Transverse colon (tissue), 4 donors: ENCODE data around the gene EMILIN2. TPM values are rescaled to one million over a fixed set of nuclear protein-coding genes. Genes with fewer than 3 reads are reported as not detected.
"Not testable (repeated sequence)": the region's sequence is repeated elsewhere in the genome, so short reads cannot be mapped to it uniquely, and the experiment has no call there.

ENCODE experiments used
- DNase-seq: peaks from one replicate; pipeline ENCODE4 v3.0.0-alpha.2; 2019
- H3K27ac ChIP-seq, 4 donors: fragments of 200-600 bp; sonication (generic); 2 replicates each; pipeline ENCODE4 v1.5.1; 2016 to 2018; ENCODE audit warnings: inconsistent platforms in 4 of 4
- H3K27me3 ChIP-seq: fragments of 200-600 bp; sonication (generic); 2 replicates; pipeline ENCODE4 v1.5.1; 2017; ENCODE audit warnings: inconsistent platforms
- H3K36me3 ChIP-seq, 4 donors: fragments of 200-600 bp; sonication (generic); 2 replicates each; pipeline ENCODE4 v1.5.1; 2017 to 2019; ENCODE audit warnings: inconsistent platforms in 4 of 4
- H3K4me1 ChIP-seq, 4 donors: fragments of 200-600 bp; sonication (generic); 2 replicates each; pipeline ENCODE4 v1.5.1; 2017 to 2020; ENCODE audit warnings: inconsistent platforms in 4 of 4
- H3K4me3 ChIP-seq, 4 donors: fragments of 200-600 bp; sonication (generic); 1 replicate in 1 of 4; 2 replicates in 3 of 4; pipeline versions ENCODE4 v1.5.1 to v1.6.1; 2017 to 2019; ENCODE audit warnings: inconsistent platforms in 4 of 4
- H3K9me3 ChIP-seq, 2 donors: fragments of 200-600 bp; sonication (generic); 2 replicates each; pipeline ENCODE4 v1.5.1; 2017 to 2019; ENCODE audit warnings: inconsistent platforms in 2 of 2
- CTCF ChIP-seq, 5 experiments: fragments of 200-600 bp in 3 of 5; fragments of 450-650 bp in 2 of 5; sonication (generic) in 3 of 5; IDR thresholded peaks; 1 replicate in 2 of 5; 2 replicates in 3 of 5; pipeline ENCODE4 v1.5.1; 2016 to 2017; ENCODE audit warnings: antibody characterized with exemption in 5 of 5, inconsistent platforms in 3 of 5, mild to moderate bottlenecking in 2 of 5, moderate library complexity in 1 of 5
- EP300 ChIP-seq: sonication (generic); formaldehyde crosslinking; IDR thresholded peaks from one replicate; pipeline ENCODE4 v1.6.1; 2017; ENCODE audit warnings: antibody characterized with exemption, low read depth
- POLR2A ChIP-seq: fragments of 450-650 bp; IDR thresholded peaks from one replicate; pipeline ENCODE4 v1.6.1; 2016; ENCODE audit warnings: antibody characterized with exemption, mild to moderate bottlenecking, moderate library complexity
- POLR2AphosphoS5 ChIP-seq, 3 donors: sonication (generic); formaldehyde crosslinking; IDR thresholded peaks; one replicate each; pipeline ENCODE4 v1.6.1; 2016; ENCODE audit warnings: antibody characterized with exemption in 3 of 3
- WGBS, 2 donors: methylation state at CpG; one replicate each; pipeline ENCODE4 v1.1.5; 2018; ENCODE audit warnings: low coverage in 1 of 2; 5-methylcytosine and 5-hydroxymethylcytosine counted together
- in situ Hi-C, 4 donors: fragments of 200-750 bp; cut with MboI; loops; one replicate each; pipeline versions ENCODE4 v1.15.0 to v1.15.1; 2017; ENCODE audit warnings: low sequenced_read_pairs in 3 of 4, low pct_ligation_motif_present in 1 of 4, low pct_unique_long_range_greater_than_20kb in 1 of 4
- intact Hi-C: fragments of 100-400 bp; cut with DNase I; formaldehyde crosslinking; loops from one replicate; pipeline ENCODE4 v1.15.1; 2023; ENCODE audit warnings: low total_unique reads
- total RNA-seq, 4 donors: library from RNA; depleted of rRNA; stranded (reverse); fragments of >200 nt; gene quantifications; one replicate each; pipeline ENCODE4 v1.1.0, GENCODE V29; 2016

EMILIN2 gene
- total RNA-seq, 4 donors from 2014 or later, result 12.0 to 145 (median 56.5) TPM

GRCh38 chr18:2913398-2914005 lies 66.7 kb downstream of the EMILIN2 start:
- Histone ChIP-seq H3K9me3 (no peaks in the 10 kb centered on the region), H3K27ac (no peak overlapping the region), H3K36me3 (peaks cover 0 to 11% (median 0%) of the 10 kb centered on the region in 4 donors), H3K4me1 (peaks cover 11 to 16% (median 13%) of the 10 kb centered on the region in 4 donors), H3K27me3 (no peaks in the 10 kb centered on the region), H3K4me3 (no peak overlapping the region)
- WGBS, 2 donors, result 88 to 90% methylated on average over 2 to 15 of the region's 17 CpGs
- no peak for TF ChIP-seq CTCF (IDR thresholded peaks at IDR 0.05)
- no peak for TF ChIP-seq EP300
- no peak for TF ChIP-seq POLR2AphosphoS5 (IDR thresholded peaks at IDR 0.05)
- TF ChIP-seq POLR2A, result no peak
- DNase-seq, result no peak
- in situ Hi-C loops (no loop called here), intact Hi-C loops (no loop called here)

GRCh38 chr18:2914185-2914880 lies 67.5 kb downstream of the EMILIN2 start:
- TF ChIP-seq POLR2A (no peak), POLR2AphosphoS5 (IDR thresholded peaks at IDR 0.05) (no peak), EP300 (no peak)
- H3K27ac ChIP-seq, result no peak overlapping the region
- H3K4me1 ChIP-seq, result peaks cover 11 to 16% (median 13%) of the 10 kb centered on the region in 4 donors
- in situ Hi-C loops, result no loop called here
- 77 to 79% methylated on average over 5 to 17 of the region's 17 CpGs for WGBS, 2 donors
- no peaks in the 10 kb centered on the region for H3K27me3 ChIP-seq
- H3K9me3 ChIP-seq, result no peaks in the 10 kb centered on the region
- DNase-seq, result no peak
- intact Hi-C loops, result no loop called here
- H3K36me3 ChIP-seq, result peaks cover 0 to 20% (median 0%) of the 10 kb centered on the region in 4 donors
- H3K4me3 ChIP-seq, result no peak overlapping the region

GRCh38 chr18:2914881-2915240 lies 68.1 kb downstream of the EMILIN2 start:
- peaks cover 11 to 16% (median 13%) of the 10 kb centered on the region in 4 donors for H3K4me1 ChIP-seq
- in situ Hi-C loops (no loop called here), intact Hi-C loops (no loop called here)
- H3K9me3 ChIP-seq, result no peaks in the 10 kb centered on the region
- WGBS, 2 donors, result 95% methylated on average over 11 of the region's 11 CpGs; no CpG with 5 or more reads in 1 of the 2 donors
- H3K4me3 ChIP-seq, result no peak overlapping the region
- TF ChIP-seq POLR2A (no peak), CTCF (IDR thresholded peaks at IDR 0.05) (no peak), POLR2AphosphoS5 (IDR thresholded peaks at IDR 0.05) (no peak), EP300 (no peak)
- no peak for DNase-seq
- peaks cover 0 to 25% (median 2%) of the 10 kb centered on the region in 4 donors for H3K36me3 ChIP-seq
- no peaks in the 10 kb centered on the region for H3K27me3 ChIP-seq
- H3K27ac ChIP-seq, result no peak overlapping the region

GRCh38 chr18:2915486-2915885 lies 68.7 kb downstream of the EMILIN2 start:
- intact Hi-C loops, H3K27ac ChIP-seq, H3K4me3 ChIP-seq, DNase-seq, H3K27me3 ChIP-seq, H3K9me3 ChIP-seq, in situ Hi-C loops: not testable (repeated sequence)
- Histone ChIP-seq H3K36me3 (peaks cover 0 to 29% (median 5%) of the 10 kb centered on the region in 4 donors), H3K4me1 (peaks cover 11 to 16% (median 13%) of the 10 kb centered on the region in 4 donors)
- WGBS, 2 donors, result 91% methylated on average over 16 of the region's 16 CpGs; no CpG with 5 or more reads in 1 of the 2 donors

- DNase-seq, result no peak
- H3K27ac ChIP-seq, result peak overlapping the region; percentile 42 to 59 (median 54)
- H3K36me3 ChIP-seq, result peaks cover 0 to 36% (median 9%) of the 10 kb centered on the region in 4 donors
- H3K4me3 ChIP-seq, result no peak overlapping the region
- H3K9me3 ChIP-seq, result no peaks in the 10 kb centered on the region
- TF ChIP-seq POLR2AphosphoS5 (IDR thresholded peaks at IDR 0.05) (no peak), EP300 (no peak), POLR2A (no peak), CTCF (IDR thresholded peaks at IDR 0.05) (no peak)
- in situ Hi-C loops (no loop called here), intact Hi-C loops (no loop called here)
- 76 to 100% methylated on average over 2 to 7 of the region's 7 CpGs for WGBS, 2 donors
- peaks cover 11 to 16% (median 13%) of the 10 kb centered on the region in 4 donors for H3K4me1 ChIP-seq
- H3K27me3 ChIP-seq, result no peaks in the 10 kb centered on the region
Observed at GRCh38 chr18:2916184-2916583, 69.4 kb downstream of the EMILIN2 start.
